Measurements from ENCODE around the gene RNF151. TPM values are rescaled to one million over a fixed set of nuclear protein-coding genes. Genes with fewer than 3 reads are reported as not detected.

Gene RNF151
- total and polyA plus RNA-seq, 10 of the 15 experiments (the other 5 are each of a cell fraction or from before 2014, with no cell fraction given), result 0.17 to 0.56 TPM; not detected in 8

DNA sequence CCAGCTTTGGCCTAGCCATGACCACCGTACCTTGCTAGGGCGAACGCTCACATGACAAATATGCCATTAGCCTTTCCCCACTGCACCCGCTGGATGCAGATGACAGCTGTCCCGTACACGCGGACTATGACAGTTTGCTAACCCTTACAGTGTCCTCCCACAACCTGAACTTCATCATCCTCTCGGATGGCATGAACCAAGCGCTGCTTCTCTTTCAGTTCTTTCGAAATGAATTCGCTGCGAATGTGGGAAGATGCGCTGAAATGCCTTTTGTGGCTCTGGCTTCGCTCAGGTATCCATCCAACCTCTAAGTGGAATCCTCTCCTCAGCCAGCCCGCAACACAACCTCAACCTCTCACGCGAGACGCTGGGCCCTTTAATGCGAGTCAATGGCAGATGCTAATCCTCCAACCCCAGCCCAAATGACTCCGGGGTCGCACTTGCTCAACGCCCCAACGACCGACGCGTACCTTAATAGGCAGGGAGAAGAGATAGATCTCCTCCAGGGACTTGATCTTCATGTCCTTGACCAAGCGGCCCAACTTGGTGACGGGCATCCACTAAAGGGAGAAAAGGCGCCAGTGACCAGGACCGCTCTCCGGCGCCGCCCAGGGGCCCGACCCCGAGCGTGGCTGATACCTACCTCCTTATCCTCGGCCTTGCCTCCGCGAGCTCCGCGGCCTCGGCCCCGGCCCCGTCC is 2.7 kb upstream of the RNF151 start:
- BruUV-seq (replicated peaks), result no TSS peak
- peaks cover 16% of the 10 kb centered on the region for H3K4me1 ChIP-seq (ENCODE audit: control insufficient read depth, insufficient read depth, low read length)
- DNase-seq (ENCODE audit: low read depth, low spot score) (no peak), ATAC-seq (peak; percentile 5), FAIRE-seq (no peak)
- CTCF ChIA-PET, result interaction anchor here (0.6 to 1.2 kb wide), 3 partner anchors 27 to 287 kb away, joined by 3 read pairs; partner anchors contain the start of gene ECI1
- SMC1A ChIA-PET (ENCODE audit: uncharacterized antibody, unreplicated experiment), result interaction anchor here (1.0 to 1.7 kb wide), 2 partner anchors 18 to 21 kb away, joined by 5 to 7 read pairs; partner anchors contain the start of genes MSRB1 and NOXO1
- H2AFZ ChIP-seq (ENCODE audit: control insufficient read depth, low read depth, low read length), result no peak overlapping the region
- H3K9ac ChIP-seq (ENCODE audit: control insufficient read depth, insufficient read depth, low read length), result peak overlapping the region; percentile 99
- in situ Hi-C loops (cut with MboI), result no loop called here
- WGBS (ENCODE audit: insufficient coverage, insufficient replicate concordance, low lambda C conversion rate, missing lambda C conversion rate), result under 1% methylated on average over 28 of the region's 44 CpGs
- peaks cover 11 to 13% of the 10 kb centered on the region in 2 experiments; a peak in 3 of 4 replicates for H3K36me3 ChIP-seq (ENCODE audit: control insufficient read depth in 2 of 2, insufficient read depth in 2 of 2, low read length in 1 of 2)
- POLR2A ChIA-PET, result interaction anchor here (0.6 to 3.3 kb wide), 17 partner anchors 8 to 305 kb away, joined by 3 to 25 read pairs (median 7); partner anchors contain the start of genes MSRB1, NOXO1, NUBP2 and SPSB3
- H4K20me1 ChIP-seq (ENCODE audit: control insufficient read depth, insufficient read depth), result peaks cover 6% of the 10 kb centered on the region; the same call in 1 of the 2 replicates
- H3K27me3 ChIP-seq (replicated peaks in 1 of 2; ENCODE audit: control insufficient read depth in 2 of 2, insufficient read depth in 2 of 2, low read length in 1 of 2), result no peaks in the 10 kb centered on the region
- peak overlapping the region; percentile 83 for H3K4me2 ChIP-seq (ENCODE audit: control insufficient read depth, insufficient read depth)
- peaks cover 67% of the 10 kb centered on the region for H3K79me2 ChIP-seq (ENCODE audit: control insufficient read depth, insufficient read depth, low read length)
- peak overlapping the region; percentile 98 for H3K4me3 ChIP-seq
- intact Hi-C loops (cut with micrococcal nuclease; ENCODE audit: unreplicated experiment), result no loop called here
- H3K9me3 ChIP-seq (replicated peaks; ENCODE audit: control insufficient read depth, insufficient read depth, low read length), result no peaks in the 10 kb centered on the region
- H3K27ac ChIP-seq (ENCODE audit: control insufficient read depth, insufficient read depth), result peak overlapping the region; percentile 90
- RAD21 ChIA-PET (ENCODE audit: unreplicated experiment), result interaction anchor here (0.6 to 1.9 kb wide), 6 partner anchors 18 to 1195 kb away, joined by 3 to 7 read pairs (median 3); partner anchors contain the start of genes NOXO1, NUBP2 and SPSB3
- TF ChIP-seq, protein P1, sequence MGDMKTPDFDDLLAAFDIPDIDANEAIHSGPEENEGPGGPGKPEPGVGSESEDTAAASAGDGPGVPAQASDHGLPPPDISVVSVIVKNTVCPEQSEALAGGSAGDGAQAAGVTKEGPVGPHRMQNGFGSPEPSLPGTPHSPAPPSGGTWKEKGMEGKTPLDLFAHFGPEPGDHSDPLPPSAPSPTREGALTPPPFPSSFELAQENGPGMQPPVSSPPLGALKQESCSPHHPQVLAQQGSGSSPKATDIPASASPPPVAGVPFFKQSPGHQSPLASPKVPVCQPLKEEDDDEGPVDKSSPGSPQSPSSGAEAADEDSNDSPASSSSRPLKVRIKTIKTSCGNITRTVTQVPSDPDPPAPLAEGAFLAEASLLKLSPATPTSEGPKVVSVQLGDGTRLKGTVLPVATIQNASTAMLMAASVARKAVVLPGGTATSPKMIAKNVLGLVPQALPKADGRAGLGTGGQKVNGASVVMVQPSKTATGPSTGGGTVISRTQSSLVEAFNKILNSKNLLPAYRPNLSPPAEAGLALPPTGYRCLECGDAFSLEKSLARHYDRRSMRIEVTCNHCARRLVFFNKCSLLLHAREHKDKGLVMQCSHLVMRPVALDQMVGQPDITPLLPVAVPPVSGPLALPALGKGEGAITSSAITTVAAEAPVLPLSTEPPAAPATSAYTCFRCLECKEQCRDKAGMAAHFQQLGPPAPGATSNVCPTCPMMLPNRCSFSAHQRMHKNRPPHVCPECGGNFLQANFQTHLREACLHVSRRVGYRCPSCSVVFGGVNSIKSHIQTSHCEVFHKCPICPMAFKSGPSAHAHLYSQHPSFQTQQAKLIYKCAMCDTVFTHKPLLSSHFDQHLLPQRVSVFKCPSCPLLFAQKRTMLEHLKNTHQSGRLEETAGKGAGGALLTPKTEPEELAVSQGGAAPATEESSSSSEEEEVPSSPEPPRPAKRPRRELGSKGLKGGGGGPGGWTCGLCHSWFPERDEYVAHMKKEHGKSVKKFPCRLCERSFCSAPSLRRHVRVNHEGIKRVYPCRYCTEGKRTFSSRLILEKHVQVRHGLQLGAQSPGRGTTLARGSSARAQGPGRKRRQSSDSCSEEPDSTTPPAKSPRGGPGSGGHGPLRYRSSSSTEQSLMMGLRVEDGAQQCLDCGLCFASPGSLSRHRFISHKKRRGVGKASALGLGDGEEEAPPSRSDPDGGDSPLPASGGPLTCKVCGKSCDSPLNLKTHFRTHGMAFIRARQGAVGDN (IDR thresholded peaks at IDR 0.05), result no peak
- TF ChIP-seq, protein P2, sequence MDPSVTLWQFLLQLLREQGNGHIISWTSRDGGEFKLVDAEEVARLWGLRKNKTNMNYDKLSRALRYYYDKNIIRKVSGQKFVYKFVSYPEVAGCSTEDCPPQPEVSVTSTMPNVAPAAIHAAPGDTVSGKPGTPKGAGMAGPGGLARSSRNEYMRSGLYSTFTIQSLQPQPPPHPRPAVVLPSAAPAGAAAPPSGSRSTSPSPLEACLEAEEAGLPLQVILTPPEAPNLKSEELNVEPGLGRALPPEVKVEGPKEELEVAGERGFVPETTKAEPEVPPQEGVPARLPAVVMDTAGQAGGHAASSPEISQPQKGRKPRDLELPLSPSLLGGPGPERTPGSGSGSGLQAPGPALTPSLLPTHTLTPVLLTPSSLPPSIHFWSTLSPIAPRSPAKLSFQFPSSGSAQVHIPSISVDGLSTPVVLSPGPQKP (IDR thresholded peaks at IDR 0.05; ENCODE audit: low read depth, low read length), result no peak
- TF ChIP-seq, protein P3, sequence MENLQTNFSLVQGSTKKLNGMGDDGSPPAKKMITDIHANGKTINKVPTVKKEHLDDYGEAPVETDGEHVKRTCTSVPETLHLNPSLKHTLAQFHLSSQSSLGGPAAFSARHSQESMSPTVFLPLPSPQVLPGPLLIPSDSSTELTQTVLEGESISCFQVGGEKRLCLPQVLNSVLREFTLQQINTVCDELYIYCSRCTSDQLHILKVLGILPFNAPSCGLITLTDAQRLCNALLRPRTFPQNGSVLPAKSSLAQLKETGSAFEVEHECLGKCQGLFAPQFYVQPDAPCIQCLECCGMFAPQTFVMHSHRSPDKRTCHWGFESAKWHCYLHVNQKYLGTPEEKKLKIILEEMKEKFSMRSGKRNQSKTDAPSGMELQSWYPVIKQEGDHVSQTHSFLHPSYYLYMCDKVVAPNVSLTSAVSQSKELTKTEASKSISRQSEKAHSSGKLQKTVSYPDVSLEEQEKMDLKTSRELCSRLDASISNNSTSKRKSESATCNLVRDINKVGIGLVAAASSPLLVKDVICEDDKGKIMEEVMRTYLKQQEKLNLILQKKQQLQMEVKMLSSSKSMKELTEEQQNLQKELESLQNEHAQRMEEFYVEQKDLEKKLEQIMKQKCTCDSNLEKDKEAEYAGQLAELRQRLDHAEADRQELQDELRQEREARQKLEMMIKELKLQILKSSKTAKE (IDR thresholded peaks at IDR 0.05; ENCODE audit: low read depth, poor library complexity, severe bottlenecking), result no peak
- TF ChIP-seq EED (IDR thresholded peaks at IDR 0.05; ENCODE audit: low read depth) (no peak), RBBP5 (conservative IDR thresholded peaks at IDR 0.05) (no peak), POLR2A (IDR thresholded peaks at IDR 0.05; ENCODE audit: low read depth, low read length) (peak; percentile 69), BHLHE40 (IDR thresholded peaks at IDR 0.05; ENCODE audit: borderline replicate concordance in 1 of 2, low read depth in 2 of 2, low read length in 1 of 2) (no peak), ZZZ3 (IDR thresholded peaks at IDR 0.05; ENCODE audit: control insufficient read depth, insufficient read length, low read depth) (no peak), PAX8 (IDR thresholded peaks at IDR 0.05) (no peak), SIN3A (IDR thresholded peaks at IDR 0.05; ENCODE audit: low read depth, low read length) (peak; percentile 72; the same call in 1 of the 2 replicates)
- TF ChIP-seq, protein P4, sequence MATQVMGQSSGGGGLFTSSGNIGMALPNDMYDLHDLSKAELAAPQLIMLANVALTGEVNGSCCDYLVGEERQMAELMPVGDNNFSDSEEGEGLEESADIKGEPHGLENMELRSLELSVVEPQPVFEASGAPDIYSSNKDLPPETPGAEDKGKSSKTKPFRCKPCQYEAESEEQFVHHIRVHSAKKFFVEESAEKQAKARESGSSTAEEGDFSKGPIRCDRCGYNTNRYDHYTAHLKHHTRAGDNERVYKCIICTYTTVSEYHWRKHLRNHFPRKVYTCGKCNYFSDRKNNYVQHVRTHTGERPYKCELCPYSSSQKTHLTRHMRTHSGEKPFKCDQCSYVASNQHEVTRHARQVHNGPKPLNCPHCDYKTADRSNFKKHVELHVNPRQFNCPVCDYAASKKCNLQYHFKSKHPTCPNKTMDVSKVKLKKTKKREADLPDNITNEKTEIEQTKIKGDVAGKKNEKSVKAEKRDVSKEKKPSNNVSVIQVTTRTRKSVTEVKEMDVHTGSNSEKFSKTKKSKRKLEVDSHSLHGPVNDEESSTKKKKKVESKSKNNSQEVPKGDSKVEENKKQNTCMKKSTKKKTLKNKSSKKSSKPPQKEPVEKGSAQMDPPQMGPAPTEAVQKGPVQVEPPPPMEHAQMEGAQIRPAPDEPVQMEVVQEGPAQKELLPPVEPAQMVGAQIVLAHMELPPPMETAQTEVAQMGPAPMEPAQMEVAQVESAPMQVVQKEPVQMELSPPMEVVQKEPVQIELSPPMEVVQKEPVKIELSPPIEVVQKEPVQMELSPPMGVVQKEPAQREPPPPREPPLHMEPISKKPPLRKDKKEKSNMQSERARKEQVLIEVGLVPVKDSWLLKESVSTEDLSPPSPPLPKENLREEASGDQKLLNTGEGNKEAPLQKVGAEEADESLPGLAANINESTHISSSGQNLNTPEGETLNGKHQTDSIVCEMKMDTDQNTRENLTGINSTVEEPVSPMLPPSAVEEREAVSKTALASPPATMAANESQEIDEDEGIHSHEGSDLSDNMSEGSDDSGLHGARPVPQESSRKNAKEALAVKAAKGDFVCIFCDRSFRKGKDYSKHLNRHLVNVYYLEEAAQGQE (IDR thresholded peaks at IDR 0.05; ENCODE audit: low read depth, low read length), result no peak

All from GM12878 (cell line).